NCI-H2171 treated with DMSO at 0.1 percent for 48 hours (cell line): Measurements from ENCODE around the gene C12orf42.

Source experiments
- DNase-seq: peaks from one replicate; lab custom pipeline; 2025; lab: John Stamatoyannopoulos, UW

Gene C12orf42

DNA sequence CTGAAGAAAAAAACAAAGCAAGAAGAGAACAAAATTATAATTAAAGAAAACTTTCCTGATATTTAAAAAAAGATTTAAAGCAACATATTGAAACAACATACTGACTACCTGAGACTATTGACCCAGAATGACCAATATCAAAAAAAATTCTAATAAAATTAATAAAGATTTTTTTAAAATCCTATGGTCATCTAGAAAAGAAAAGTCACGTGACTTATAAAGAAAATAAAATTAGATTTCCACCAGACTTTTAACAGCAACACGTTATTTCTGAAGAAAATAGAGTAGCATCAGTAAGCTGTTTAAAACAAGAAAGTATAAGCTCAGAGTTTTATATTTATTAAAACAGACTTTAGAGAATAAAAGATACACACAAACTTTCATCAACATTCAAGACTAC, 238.0 kb downstream of the C12orf42 start:
- DNase-seq, result no peak
